GM12878 (cell line): ENCODE data around the gene TCF7. TPM values are rescaled to one million over a fixed set of nuclear protein-coding genes. Genes with fewer than 3 reads are reported as not detected.

ENCODE experiments used
- ATAC-seq: fragments of 200-7000 bp; cut with Tn5 transposase; 3 replicates; pipeline ENCODE4 v1.9.1; 2020; ENCODE audit warnings: mild to moderate bottlenecking, moderate library complexity
- BruUV-seq: library from RNA; stranded (reverse); fragments of 400-500 nt; replicated peaks from 2 replicates; lab custom pipeline; 2021; lab: Mats Ljungman, UMichigan
- CTCF ChIA-PET: fragments of 300-600 bp; sonication (Branson Sonifier 250); formaldehyde crosslinking; extraction: SDS; loops from one replicate; lab custom pipeline; 2021; ENCODE audit warnings: inconsistent platforms; lab: Yijun Ruan, JAX
- POLR2A ChIA-PET: fragments of 350-600 bp; formaldehyde crosslinking; extraction: SDS; loops from one replicate; lab custom pipeline; 2021; ENCODE audit warnings: inconsistent platforms; lab: Charles Lee
- RAD21 ChIA-PET: fragments of 300-600 bp; sonication (Branson Sonifier 250); formaldehyde crosslinking; loops from one replicate; lab custom pipeline; 2023; ENCODE audit warnings: antibody characterized with exemption; ENCODE audit not compliant: unreplicated experiment; lab: Charles Lee
- SMC1A ChIA-PET: fragments of 300-600 bp; sonication (Branson Sonifier 250); formaldehyde crosslinking; loops from one replicate; lab custom pipeline; 2023; ENCODE audit not compliant: unreplicated experiment, uncharacterized antibody; lab: Charles Lee
- DNase-seq: peaks from one replicate; pipeline ENCODE4 v3.0.0-alpha.2; 2011; ENCODE audit warnings: low read depth, low spot score
- FAIRE-seq: peaks from 3 replicates; lab custom pipeline; 2011; peaks lifted over from hg19 to GRCh38; lab: Jason Lieb, UNC
- H2AFZ ChIP-seq: 2 replicates; pipeline ENCODE4 v1.6.0; 2011; ENCODE audit warnings: low read depth, low read length, control low read depth; ENCODE audit not compliant: control insufficient read depth
- H3K27ac ChIP-seq: 2 replicates; pipeline ENCODE4 v1.5.1; 2011; ENCODE audit warnings: control low read depth; ENCODE audit not compliant: control insufficient read depth, insufficient read depth
- H3K27me3 ChIP-seq, 2 experiments: replicated peaks in 1 of 2; 2 replicates each; pipeline versions ENCODE4 v1.6.0 to v1.6.1; 2011; ENCODE audit warnings: low read length in 1 of 2; ENCODE audit not compliant: control insufficient read depth in 2 of 2, insufficient read depth in 2 of 2
- H3K36me3 ChIP-seq, 2 experiments: 2 replicates each; pipeline ENCODE4 v1.5.1; 2011; ENCODE audit warnings: low read length in 1 of 2; ENCODE audit not compliant: control insufficient read depth in 2 of 2, insufficient read depth in 2 of 2
- H3K4me1 ChIP-seq: 2 replicates; pipeline ENCODE4 v1.6.1; 2011; ENCODE audit warnings: mild to moderate bottlenecking, low read length, moderate library complexity, mixed read lengths; ENCODE audit not compliant: control insufficient read depth, insufficient read depth
- H3K4me2 ChIP-seq: 2 replicates; pipeline ENCODE4 v1.6.0; 2011; ENCODE audit warnings: control low read depth; ENCODE audit not compliant: control insufficient read depth, insufficient read depth
- H3K4me3 ChIP-seq: fragments of 200-600 bp; sonication (generic); 2 replicates; pipeline ENCODE4 v1.5.1; 2016
- H3K79me2 ChIP-seq: 2 replicates; pipeline ENCODE4 v1.6.0; 2011; ENCODE audit warnings: low read length; ENCODE audit not compliant: control insufficient read depth, insufficient read depth
- H3K9ac ChIP-seq: 2 replicates; pipeline ENCODE4 v1.8.0; 2011; ENCODE audit warnings: low read length, control low read depth, mixed read lengths; ENCODE audit not compliant: control insufficient read depth, insufficient read depth
- H3K9me3 ChIP-seq: replicated peaks from 3 replicates; pipeline ENCODE4 v1.5.1; 2011; ENCODE audit warnings: mild to moderate bottlenecking, low read length; ENCODE audit not compliant: control insufficient read depth, insufficient read depth
- H4K20me1 ChIP-seq: 2 replicates; pipeline ENCODE4 v1.6.0; 2011; ENCODE audit not compliant: control insufficient read depth, insufficient read depth
- E2F4 ChIP-seq: IDR thresholded peaks from 2 replicates; pipeline ENCODE4 v1.6.1; 2012; ENCODE audit warnings: low read depth, low read length, improper control_type of control experiment
- HCFC1 ChIP-seq: fragments of 150-350 bp; IDR thresholded peaks from 2 replicates; pipeline ENCODE4 v1.6.1; 2014; ENCODE audit warnings: low read length
- IKZF1 ChIP-seq: fragments of 450-650 bp; conservative IDR thresholded peaks from 2 replicates; pipeline ENCODE4 v1.6.1; 2017; ENCODE audit warnings: antibody characterized with exemption, mild to moderate bottlenecking
- JUND ChIP-seq: IDR thresholded peaks from 2 replicates; pipeline ENCODE4 v1.6.1; 2012; ENCODE audit warnings: low read depth, mild to moderate bottlenecking, low read length, improper control_type of control experiment, moderate library complexity
- NR2C1 ChIP-seq: fragments of 450-650 bp; IDR thresholded peaks from 2 replicates; pipeline ENCODE4 v1.6.1; 2017; ENCODE audit warnings: antibody characterized with exemption, mild to moderate bottlenecking, moderate library complexity
- PBX3 ChIP-seq: IDR thresholded peaks from 2 replicates; pipeline ENCODE4 v1.6.1; 2011; ENCODE audit warnings: mild to moderate bottlenecking, low read depth, low read length, moderate library complexity; ENCODE audit not compliant: insufficient replicate concordance
- WRNIP1 ChIP-seq: IDR thresholded peaks from 2 replicates; pipeline ENCODE4 v1.6.1; 2011; ENCODE audit warnings: low read depth, low read length, improper control_type of control experiment, borderline replicate concordance
- ZBTB33 ChIP-seq: fragments of 450-650 bp; IDR thresholded peaks from 2 replicates; pipeline ENCODE4 v1.6.1; 2017; ENCODE audit warnings: mild to moderate bottlenecking
- ZNF687 ChIP-seq: fragments of 450-650 bp; IDR thresholded peaks from 2 replicates; pipeline ENCODE4 v1.6.1; 2017; ENCODE audit warnings: mild to moderate bottlenecking, moderate library complexity
- WGBS: methylation state at CpG from one replicate; pipeline ENCODE4 v1.1.6; 2016; ENCODE audit warnings: low lambda C conversion rate; ENCODE audit not compliant: insufficient replicate concordance, insufficient coverage; ENCODE audit errors: missing lambda C conversion rate; 5-methylcytosine and 5-hydroxymethylcytosine counted together
- in situ Hi-C: fragments of 300-500 bp; cut with MboI; formaldehyde crosslinking; loops from 9 replicates; pipeline ENCODE4 v1.14.3; 2018; ENCODE audit warnings: mixed read lengths
- intact Hi-C: fragments of 100-400 bp; cut with micrococcal nuclease; formaldehyde crosslinking; loops from one replicate; pipeline ENCODE4 v1.14.2; 2022; ENCODE audit not compliant: unreplicated experiment
- polyA plus RNA-seq, 11 experiments: library from polyadenylated mRNA; depleted of rRNA in 4 of 11; unstranded in 6 of 11; stranded (reverse) in 5 of 11; fragments of >200 nt; fragmentation: Nextera tagmentation in 4 of 11; fragmentation: Illumina TruSeq in 1 of 11; extraction: Ambion mirVana in 4 of 11; extraction: Trizol in 1 of 11; gene quantifications; 1 replicate in 1 of 11; 2 replicates in 10 of 11; pipeline versions ENCODE4 v1.2.1 to v1.2.3, GENCODE V29; 2011 to 2016; ENCODE audit warnings: inconsistent platforms in 2 of 11, missing spikeins in 2 of 11, low read depth in 1 of 11
- total RNA-seq, 4 experiments: library from RNA; depleted of rRNA in 3 of 4; stranded (reverse); fragments of >200 nt in 3 of 4; fragmentation: Illumina TruSeq in 1 of 4; extraction: Trizol in 1 of 4; gene quantifications; 2 replicates each; pipeline versions ENCODE4 v1.2.1 to v1.2.3, GENCODE V29; 2013 to 2021

Gene TCF7
- total and polyA plus RNA-seq, 10 of the 15 experiments (the other 5 are each of a cell fraction or from before 2014, with no cell fraction given) = 10.0 to 60.2 (median 23.6) TPM

GRCh38 chr5:134111741-134112647, 2.5 kb upstream of the TCF7 start:
- CTCF ChIA-PET = interaction anchor here (0.7 to 10.7 kb wide), 19 partner anchors 11 to 115 kb away, joined by 3 to 112 read pairs (median 4); no protein-coding TSS in a partner anchor
- peaks cover 36% of the 10 kb centered on the region for H3K4me1 ChIP-seq
- POLR2A ChIA-PET = interaction anchor here (0.7 to 11.6 kb wide), 9 partner anchors 10 to 518 kb away, joined by 3 to 291 read pairs (median 4); partner anchors contain the start of genes PPP2CA and UBE2B
- H4K20me1 ChIP-seq = no peaks in the 10 kb centered on the region
- FAIRE-seq = no peak
- in situ Hi-C loops = no loop called here
- BruUV-seq = no TSS peak
- no peak overlapping the region for H2AFZ ChIP-seq
- peak overlapping the region; percentile 29; the same call in 1 of the 2 replicates for H3K27ac ChIP-seq
- H3K4me2 ChIP-seq = no peak overlapping the region
- intact Hi-C loops = loop anchor here (2.0 kb wide), 1 partner anchor 15 kb away; no protein-coding TSS in a partner anchor
- DNase-seq = no peak
- H3K9ac ChIP-seq = peak overlapping the region; percentile 9; the same call in 1 of the 2 replicates
- RAD21 ChIA-PET = interaction anchor here (0.6 to 10.8 kb wide), 14 partner anchors 15 to 77 kb away, joined by 3 to 123 read pairs (median 6); no protein-coding TSS in a partner anchor
- SMC1A ChIA-PET = interaction anchor here (0.6 to 11.4 kb wide), 12 partner anchors 12 to 78 kb away, joined by 3 to 152 read pairs (median 4); no protein-coding TSS in a partner anchor
- H3K4me3 ChIP-seq = no peak overlapping the region
- peak; percentile 52 for ATAC-seq
- peaks cover 22% of the 10 kb centered on the region for H3K79me2 ChIP-seq
- no peaks in the 10 kb centered on the region for H3K9me3 ChIP-seq
- no peaks in the 10 kb centered on the region; a peak in 1 of 4 replicates for H3K27me3 ChIP-seq
- H3K36me3 ChIP-seq = no peaks in the 10 kb centered on the region; a peak in 1 of 4 replicates
- 48% methylated on average over 6 of the region's 6 CpGs for WGBS
- TF ChIP-seq E2F4 (no peak), WRNIP1 (no peak), NR2C1 (no peak), ZBTB33 (no peak), HCFC1 (no peak), PBX3 (no peak), ZNF687 (peak; percentile 63; the same call in 1 of the 2 replicates), JUND (no peak), IKZF1 (peak; percentile 56; the same call in 1 of the 2 replicates)
